Heart left ventricle (tissue), 16 donors: Measurements from ENCODE around the gene ABCC5. TPM values are rescaled to one million over a fixed set of nuclear protein-coding genes. Genes with fewer than 3 reads are reported as not detected.
"Not testable (repeated sequence)": the region's sequence is repeated elsewhere in the genome, so short reads cannot be mapped to it uniquely, and the experiment has no call there.

Experiments used
- ATAC-seq, 4 donors: fragments of 200-7000 bp; cut with Tn5 transposase; one replicate each; pipeline ENCODE4 v1.9.1; 2020 to 2022; ENCODE audit warnings: moderate library complexity in 4 of 4, mild to moderate bottlenecking in 3 of 4, moderate number of reproducible peaks in 1 of 4
- DNase-seq, 5 donors: peaks; one replicate each; pipeline ENCODE4 v3.0.0-alpha.2; 2020
- H3K27ac ChIP-seq, 12 donors: fragments of 200-600 bp; sonication (generic) in 4 of 12; one replicate each; pipeline versions ENCODE4 v1.5.0 to v1.8.0; 2016 to 2022; ENCODE audit warnings: mild to moderate bottlenecking in 2 of 12
- H3K27me3 ChIP-seq, 9 donors: fragments of 200-600 bp; sonication (generic) in 2 of 9; one replicate each; pipeline versions ENCODE4 v1.5.1 to v1.8.0; 2016 to 2022; ENCODE audit warnings: mild to moderate bottlenecking in 3 of 9
- H3K36me3 ChIP-seq, 9 donors: fragments of 200-600 bp; sonication (generic) in 2 of 9; one replicate each; pipeline versions ENCODE4 v1.5.0 to v1.8.0; 2018 to 2022; ENCODE audit warnings: mild to moderate bottlenecking in 2 of 9
- H3K4me1 ChIP-seq, 12 donors: fragments of 200-600 bp; sonication (generic) in 4 of 12; one replicate each; pipeline versions ENCODE4 v1.5.0 to v1.8.0; 2016 to 2022; ENCODE audit warnings: mild to moderate bottlenecking in 3 of 12
- H3K4me3 ChIP-seq, 12 donors: fragments of 200-600 bp; sonication (generic) in 4 of 12; one replicate each; pipeline versions ENCODE4 v1.5.0 to v1.8.0; 2017 to 2022; ENCODE audit warnings: mild to moderate bottlenecking in 9 of 12, moderate library complexity in 4 of 12
- H3K9me3 ChIP-seq, 12 donors: fragments of 200-600 bp; sonication (generic) in 4 of 12; one replicate each; pipeline versions ENCODE4 v1.5.0 to v1.8.0; 2016 to 2022; ENCODE audit warnings: mild to moderate bottlenecking in 1 of 12
- CTCF ChIP-seq, 12 donors: fragments of 200-600 bp; sonication (generic) in 4 of 12; IDR thresholded peaks; one replicate each; pipeline versions ENCODE4 v1.5.0 to v1.8.0; 2018 to 2022; ENCODE audit warnings: antibody characterized with exemption in 12 of 12, mild to moderate bottlenecking in 5 of 12
- POLR2A ChIP-seq, 2 donors: fragments of 450-650 bp; IDR thresholded peaks; one replicate each; pipeline ENCODE4 v1.6.1; 2017; ENCODE audit warnings: antibody characterized with exemption in 2 of 2, mild to moderate bottlenecking in 2 of 2, moderate library complexity in 2 of 2
- WGBS, 4 donors: extraction: QIAGEN DNeasy Blood & Tissue Kit in 2 of 4; methylation state at CpG; one replicate each; pipeline versions ENCODE4 v1.1.5 to v1.1.7; 2013 to 2018; 5-methylcytosine and 5-hydroxymethylcytosine counted together
- intact Hi-C, 10 donors: fragments of 100-400 bp; cut with DNase I; formaldehyde crosslinking; loops; one replicate each; pipeline versions ENCODE4 v1.11.1 to v1.14.2; 2022
- polyA plus RNA-seq, 2 donors: library from polyadenylated mRNA; stranded (reverse); fragments of 200-250 nt; gene quantifications; one replicate each; pipeline ENCODE4 v1.2.3, GENCODE V29; 2013
- total RNA-seq, 9 donors: library from RNA; depleted of rRNA in 2 of 9; stranded (reverse); fragments of >200 nt in 2 of 9; fragmentation: NEBNext Ultra II Directional in 3 of 9; extraction: Animal tissue kit (Norgen Biotek cat#: 25700) in 3 of 9; gene quantifications; one replicate each; pipeline versions ENCODE4 v1.1.0 to v1.2.4, GENCODE V29; 2016 to 2023
- donor health status: ischemic (EF 13 %, LVEDD 7.1; RV severe dilation, severe dysfunction).
- donor health status: healthy with polysubstance abuse.
- donor health status: DM: no; HTN: yes; CAD: no.
- donor health status: DM: no; HTN: no; CAD: no.
- donor health status: ischemic (EF 25% LVEDD 6.9; RV normal size, moderate dysfunction).
- donor health status: ischemic (EF 25% LVEDD 5.7; RV mildly dilated, moderate dysfunction).
- donor health status: healthy.
- donor health status: DM: yes; HTN: yes; CAD: no.
- donor health status: ischemic (EF 35%, LVEDD 5.7; RV mildly dilated, moderate dysfunction).
- donor health status: nonischemic (EF 11% LVEDD 7.7; RV severe dilation, severe dysfunction).
- donor health status: DM: yes; HTN: yes; CAD: no.
- donor health status: PGD.
- donor health status: ischemic (EF 29% LVEDD 5.4; RV normal size, mild dysfunction).
- donor health status: nonischemic (EF 23%, LVEDD 6.1; RV moderate dilation, normal function).

ABCC5 gene
- total and polyA plus RNA-seq, 11 donors = 16.4 to 61.7 (median 32.6) TPM

GRCh38 chr3:184011230-184011876 is 6.3 kb downstream of the ABCC5 start:
- no peak overlapping the region for H3K4me3 ChIP-seq
- peaks cover 0 to 43% (median 15%) of the 10 kb centered on the region in 12 donors for H3K4me1 ChIP-seq
- H3K27ac ChIP-seq = no peak overlapping the region
- TF ChIP-seq POLR2A (IDR thresholded peaks at IDR 0.05) = no peak
- TF ChIP-seq CTCF (IDR thresholded peaks at IDR 0.05) = no peak
- H3K9me3 ChIP-seq = no peaks in the 10 kb centered on the region
- H3K27me3 ChIP-seq = no peaks in the 10 kb centered on the region
- 58 to 95% (median 92%) methylated on average over 4 of the region's 4 CpGs for WGBS, 4 donors
- ATAC-seq = no peak
- intact Hi-C loops = loop anchor here in 2 of 10 donors (10.0 kb wide), 2 partner anchors 123 to 233 kb away; partner anchors contain the start of genes ALG3 (in 2 of the 2), EEF1AKMT4 (in 2 of the 2) and EIF2B5 (in 1 of the 2)
- no peak for DNase-seq
- H3K36me3 ChIP-seq = peaks cover 0 to 56% (median 45%) of the 10 kb centered on the region in 9 donors

- Histone ChIP-seq H3K4me1 (peaks cover 0 to 61% (median 35%) of the 10 kb centered on the region in 12 donors), H3K27me3 (no peaks in the 10 kb centered on the region), H3K4me3 (peak overlapping the region in 1 of 12 donors; percentile 6), H3K9me3 (no peaks in the 10 kb centered on the region), H3K27ac (peak overlapping the region in 1 of 12 donors; percentile 87), H3K36me3 (peaks cover 0 to 52% (median 35%) of the 10 kb centered on the region in 9 donors)
- intact Hi-C loops = no loop called here
- ATAC-seq (no peak), DNase-seq (no peak)
- TF ChIP-seq POLR2A (IDR thresholded peaks at IDR 0.05) = no peak
- TF ChIP-seq CTCF (IDR thresholded peaks at IDR 0.05) = no peak
- WGBS, 4 donors = 44 to 63% (median 60%) methylated on average over 3 of the region's 3 CpGs
Measured at GRCh38 chr3:184008161-184008560, 9.5 kb downstream of the ABCC5 start.

GRCh38 chr3:184007143-184007813 is 10.4 kb downstream of the ABCC5 start:
- H3K9me3 ChIP-seq, ATAC-seq, H3K27me3 ChIP-seq, intact Hi-C loops, DNase-seq: not testable (repeated sequence)
- H3K4me3 ChIP-seq = peak overlapping the region in 1 of 12 donors; percentile 50
- peaks cover 0 to 45% (median 27%) of the 10 kb centered on the region in 9 donors for H3K36me3 ChIP-seq
- H3K4me1 ChIP-seq = peaks cover 0 to 63% (median 40%) of the 10 kb centered on the region in 12 donors
- peak overlapping the region in 3 of 12 donors; percentile 12 to 87 (median 17) for H3K27ac ChIP-seq
- whole genome bisulfite sequencing, 4 donors = 82 to 92% (median 89%) methylated on average over 11 of the region's 11 CpGs

GRCh38 chr3:184005941-184006507 is 11.7 kb downstream of the ABCC5 start:
- Histone ChIP-seq H3K9me3 (no peaks in the 10 kb centered on the region), H3K27ac (peak overlapping the region in 10 of 12 donors; percentile 17 to 87 (median 36)), H3K27me3 (no peaks in the 10 kb centered on the region), H3K4me1 (peaks cover 0 to 74% (median 46%) of the 10 kb centered on the region in 12 donors), H3K36me3 (peaks cover 0 to 35% (median 24%) of the 10 kb centered on the region in 9 donors), H3K4me3 (peak overlapping the region in 9 of 12 donors; percentile 6 to 50 (median 25))
- DNase-seq = peak; percentile 35 to 84 (median 74)
- peak; percentile 56 to 80 (median 74) for ATAC-seq
- TF ChIP-seq POLR2A (IDR thresholded peaks at IDR 0.05) = no peak
- intact Hi-C loops = no loop called here
- 13 to 23% (median 18%) methylated on average over 11 of the region's 11 CpGs for WGBS, 4 donors

- Histone ChIP-seq H3K9me3 (no peaks in the 10 kb centered on the region), H3K4me1 (peaks cover 0 to 74% (median 46%) of the 10 kb centered on the region in 12 donors), H3K4me3 (no peak overlapping the region), H3K27me3 (no peaks in the 10 kb centered on the region), H3K27ac (peak overlapping the region in 5 of 12 donors; percentile 13 to 87 (median 30)), H3K36me3 (peaks cover 0 to 32% (median 16%) of the 10 kb centered on the region in 9 donors)
- peak in 1 of 5 donors; percentile 23 for DNase-seq
- TF ChIP-seq POLR2A (IDR thresholded peaks at IDR 0.05) (no peak), CTCF (IDR thresholded peaks at IDR 0.05) (no peak)
- ATAC-seq = peak in 3 of 4 donors; percentile 23 to 44 (median 33)
- WGBS, 4 donors = 53 to 71% (median 56%) methylated on average over 2 of the region's 2 CpGs
- intact Hi-C loops = no loop called here
Measured at GRCh38 chr3:184004476-184004875, 13.2 kb downstream of the ABCC5 start.
